GM12865 (cell line): ENCODE measurements around the gene LRP8.

Experiments used
- DNase-seq: peaks from one replicate; pipeline ENCODE4 v3.0.0; 2010; ENCODE audit warnings: low read depth
- H3K4me3 ChIP-seq: 2 replicates; pipeline ENCODE4 v1.5.1; 2011; ENCODE audit warnings: mild to moderate bottlenecking, low read depth, low read length, control low read depth
- CTCF ChIP-seq: IDR thresholded peaks from 2 replicates; pipeline ENCODE4 v1.5.1; 2011; ENCODE audit warnings: low read length, control low read depth, low read depth, inconsistent platforms; ENCODE audit not compliant: insufficient read depth; ENCODE audit errors: missing control alignments

LRP8 gene

DNA sequence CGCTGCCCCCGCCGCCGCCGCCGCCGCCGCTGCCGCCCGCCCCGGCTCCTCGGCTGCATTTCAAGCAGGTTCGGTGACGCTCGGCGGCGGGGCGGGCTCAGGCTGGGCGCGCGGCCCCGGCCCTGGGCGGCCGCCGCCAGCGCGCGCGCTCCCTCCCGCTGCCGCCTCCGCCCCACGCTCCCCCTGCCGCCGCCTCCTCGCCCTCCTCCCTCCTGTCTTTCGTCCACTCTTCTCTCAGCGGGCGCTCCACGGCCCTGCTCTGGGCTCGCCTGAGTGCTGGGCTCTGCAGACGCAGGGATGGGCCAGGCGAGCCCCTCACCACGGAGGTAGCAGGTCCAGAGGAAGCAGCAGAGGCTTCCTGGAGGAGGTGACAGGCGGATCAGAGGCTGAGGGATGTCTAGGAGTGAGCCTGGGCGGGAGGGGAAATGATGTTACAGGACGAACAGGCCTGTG is at the start of gene LRP8:
Gene LRP8, minus strand, starts transcription at position 62 of the 453 bp plus-strand sequence. CDS start 158 bp downstream, outside the sequence.
- TF ChIP-seq CTCF: peak; percentile 2
- H3K4me3 ChIP-seq: peak within 1 kb of the TSS; percentile 92
- DNase-seq: peak; percentile 85

- no peak overlapping the region for H3K4me3 ChIP-seq
- no peak for TF ChIP-seq CTCF
- DNase-seq: no peak
Measured at GRCh38 chr1:53377438-53377841, 49.6 kb upstream of the LRP8 start.

GRCh38 chr1:53376742-53377437 is 49.0 kb upstream of the LRP8 start:
- DNase-seq: no peak
- TF ChIP-seq CTCF: no peak
- H3K4me3 ChIP-seq: no peak overlapping the region

GRCh38 chr1:53376041-53376461 is 48.2 kb upstream of the LRP8 start:
- no peak for DNase-seq
- no peak for TF ChIP-seq CTCF
- no peak overlapping the region for H3K4me3 ChIP-seq

DNA sequence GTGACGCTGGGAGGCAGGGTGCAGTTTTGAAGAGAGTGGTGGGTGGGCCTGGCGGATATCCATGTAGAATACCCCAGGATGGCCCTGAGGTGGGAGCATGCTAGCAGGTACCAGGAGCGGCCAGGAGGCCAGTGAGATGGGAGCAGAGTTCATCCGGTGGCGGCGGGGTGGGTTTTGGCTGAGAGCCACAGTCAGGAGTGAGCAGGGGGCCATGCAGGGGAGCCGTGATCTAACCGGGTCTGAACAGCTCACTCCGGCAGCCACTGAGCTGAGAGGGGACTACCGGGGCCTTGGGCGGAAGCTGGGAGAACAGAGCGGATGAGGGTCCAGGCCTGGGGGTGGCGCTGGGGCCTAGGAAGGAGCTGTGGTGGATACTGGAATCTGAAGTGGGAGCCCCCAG is 47.6 kb upstream of the LRP8 start:
- DNase-seq: no peak
- no peak overlapping the region for H3K4me3 ChIP-seq
- TF ChIP-seq CTCF: no peak

DNA sequence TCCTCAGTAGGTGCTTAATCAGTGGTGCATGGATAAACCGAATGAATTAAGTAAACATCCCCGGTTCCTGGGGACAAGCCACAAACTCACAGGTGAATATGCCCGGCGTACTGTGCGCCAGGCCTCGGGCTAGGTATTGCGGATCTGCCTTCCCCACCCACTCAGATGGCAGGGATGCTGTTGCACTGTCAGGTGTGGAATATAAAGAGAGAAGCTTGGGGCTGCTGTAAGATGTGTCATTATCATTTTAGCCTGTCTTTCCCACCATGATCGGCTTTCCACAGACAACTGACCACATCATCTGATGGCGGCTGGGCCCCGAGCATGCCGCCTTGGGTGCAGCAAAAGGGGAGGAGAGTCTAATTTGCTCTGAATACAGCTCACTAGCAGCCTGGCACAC is 45.4 kb upstream of the LRP8 start:
- no peak for TF ChIP-seq CTCF
- DNase-seq: no peak
- no peak overlapping the region for H3K4me3 ChIP-seq

GRCh38 chr1:53372501-53372951 is 44.7 kb upstream of the LRP8 start:
- no peak for DNase-seq
- no peak for TF ChIP-seq CTCF
- no peak overlapping the region for H3K4me3 ChIP-seq
